Ishikawa (cell line): ENCODE results near the gene SLC12A7.

Experiments
- CEBPB ChIP-seq: IDR thresholded peaks from 2 replicates; pipeline ENCODE4 v1.6.1; 2012
- EP300 ChIP-seq: IDR thresholded peaks from 2 replicates; pipeline ENCODE4 v1.6.1; 2012; ENCODE audit warnings: borderline replicate concordance
- FOXM1 ChIP-seq: IDR thresholded peaks from 2 replicates; pipeline ENCODE4 v1.6.1; 2012; ENCODE audit warnings: low read depth, borderline replicate concordance
- MAX ChIP-seq: IDR thresholded peaks from 2 replicates; pipeline ENCODE4 v1.6.1; 2012
- RAD21 ChIP-seq: IDR thresholded peaks from 2 replicates; pipeline ENCODE4 v1.6.1; 2012; ENCODE audit warnings: low read depth
- REST ChIP-seq: IDR thresholded peaks from 2 replicates; pipeline ENCODE4 v1.6.1; 2012; ENCODE audit warnings: low read depth, mild to moderate bottlenecking
- TAF1 ChIP-seq: IDR thresholded peaks from 2 replicates; pipeline ENCODE4 v1.6.1; 2012; ENCODE audit warnings: low read depth, mild to moderate bottlenecking
- TCF12 ChIP-seq: IDR thresholded peaks from 2 replicates; pipeline ENCODE4 v1.6.1; 2012; ENCODE audit warnings: low read depth
- USF1 ChIP-seq: IDR thresholded peaks from 2 replicates; pipeline ENCODE4 v1.6.1; 2012
- YY1 ChIP-seq: IDR thresholded peaks from 2 replicates; pipeline ENCODE4 v1.6.1; 2012; ENCODE audit warnings: low read depth
- ZBTB7A ChIP-seq: IDR thresholded peaks from 2 replicates; pipeline ENCODE4 v1.6.1; 2012; ENCODE audit warnings: low read depth

- TF ChIP-seq MAX (no peak), REST (no peak), TCF12 (no peak), RAD21 (no peak), EP300 (no peak), TAF1 (no peak), FOXM1 (no peak), CEBPB (no peak), ZBTB7A (no peak), USF1 (no peak), YY1 (no peak)
These were observed 20.7 kb upstream of the SLC12A7 start for GRCh38 chr5:1132570-1132969.
